CD4-positive, alpha-beta T cell treated with Interleukin-17A for 4 hours (primary cell): ENCODE results near the gene ARID2.

ENCODE experiments used
- DNase-seq: peaks from one replicate; pipeline ENCODE4 v3.0.0-alpha.2; 2020; ENCODE audit warnings: mixed read lengths

The ARID2 gene

GRCh38 chr12:45948546-45948945 lies 219.0 kb downstream of the ARID2 start:
- DNase-seq, result no peak
